ENCODE measurements around the gene TASP1.
"Not testable (repeated sequence)": the region's sequence is repeated elsewhere in the genome, so short reads cannot be mapped to it uniquely, and the experiment has no call there.

- TF ChIP-seq, protein P1, sequence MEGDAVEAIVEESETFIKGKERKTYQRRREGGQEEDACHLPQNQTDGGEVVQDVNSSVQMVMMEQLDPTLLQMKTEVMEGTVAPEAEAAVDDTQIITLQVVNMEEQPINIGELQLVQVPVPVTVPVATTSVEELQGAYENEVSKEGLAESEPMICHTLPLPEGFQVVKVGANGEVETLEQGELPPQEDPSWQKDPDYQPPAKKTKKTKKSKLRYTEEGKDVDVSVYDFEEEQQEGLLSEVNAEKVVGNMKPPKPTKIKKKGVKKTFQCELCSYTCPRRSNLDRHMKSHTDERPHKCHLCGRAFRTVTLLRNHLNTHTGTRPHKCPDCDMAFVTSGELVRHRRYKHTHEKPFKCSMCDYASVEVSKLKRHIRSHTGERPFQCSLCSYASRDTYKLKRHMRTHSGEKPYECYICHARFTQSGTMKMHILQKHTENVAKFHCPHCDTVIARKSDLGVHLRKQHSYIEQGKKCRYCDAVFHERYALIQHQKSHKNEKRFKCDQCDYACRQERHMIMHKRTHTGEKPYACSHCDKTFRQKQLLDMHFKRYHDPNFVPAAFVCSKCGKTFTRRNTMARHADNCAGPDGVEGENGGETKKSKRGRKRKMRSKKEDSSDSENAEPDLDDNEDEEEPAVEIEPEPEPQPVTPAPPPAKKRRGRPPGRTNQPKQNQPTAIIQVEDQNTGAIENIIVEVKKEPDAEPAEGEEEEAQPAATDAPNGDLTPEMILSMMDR (IDR thresholded peaks at IDR 0.05): not testable (repeated sequence)
- not testable (repeated sequence) for TF ChIP-seq ZFX (IDR thresholded peaks at IDR 0.05; ENCODE audit: borderline replicate concordance)
Measured at GRCh38 chr20:13358936-13359335, 279.8 kb downstream of the TASP1 start.
